IMR-90 (cell line): Measurements from ENCODE around the gene COX14. TPM values are rescaled to one million over a fixed set of nuclear protein-coding genes. Genes with fewer than 3 reads are reported as not detected.

Experiments
- ATAC-seq: fragments of 200-7000 bp; cut with Tn5 transposase; 2 replicates; pipeline ENCODE4 v1.9.1; 2020; ENCODE audit warnings: low read depth, mild to moderate bottlenecking, moderate library complexity
- BruUV-seq: library from RNA; stranded (reverse); fragments of 400-500 nt; replicated peaks from 2 replicates; lab custom pipeline; 2021; lab: Mats Ljungman, UMichigan
- CTCF ChIA-PET: fragments of 300-600 bp; formaldehyde crosslinking; extraction: SDS; loops from one replicate; lab custom pipeline; 2021; ENCODE audit warnings: antibody characterized with exemption; lab: Yijun Ruan, JAX
- POLR2A ChIA-PET: fragments of 300-600 bp; sonication (Branson Sonifier 250); formaldehyde crosslinking; loops from one replicate; lab custom pipeline; 2022; ENCODE audit warnings: antibody characterized with exemption; ENCODE audit not compliant: unreplicated experiment; lab: Charles Lee
- DNase-seq: peaks from one replicate; pipeline ENCODE4 v3.0.0; 2013
- H2AFZ ChIP-seq: replicated peaks from 2 replicates; pipeline ENCODE3; 2013; ENCODE audit warnings: low read length, mild to moderate bottlenecking; ENCODE audit not compliant: poor library complexity
- H2AK5ac ChIP-seq: 2 replicates; pipeline ENCODE4 v1.6.1; 2013; ENCODE audit warnings: low read depth, low read length, inconsistent platforms
- H2AK9ac ChIP-seq: replicated peaks from 2 replicates; pipeline ENCODE3; 2013; ENCODE audit warnings: mild to moderate bottlenecking, low read depth, low read length, moderate library complexity; ENCODE audit not compliant: poor library complexity
- H2BK120ac ChIP-seq: 2 replicates; pipeline ENCODE4 v1.6.1; 2013; ENCODE audit warnings: low read depth, low read length, inconsistent platforms
- H2BK15ac ChIP-seq: 3 replicates; pipeline ENCODE4 v1.6.1; 2013; ENCODE audit warnings: low read depth, low read length, inconsistent platforms
- H2BK20ac ChIP-seq: 2 replicates; pipeline ENCODE4 v1.6.1; 2013; ENCODE audit warnings: low read depth, mild to moderate bottlenecking, inconsistent platforms, low read length, moderate library complexity
- H2BK5ac ChIP-seq: 2 replicates; pipeline ENCODE4 v1.6.1; 2013; ENCODE audit warnings: mild to moderate bottlenecking, low read depth, low read length, inconsistent platforms; ENCODE audit not compliant: poor library complexity, severe bottlenecking
- H3K14ac ChIP-seq: replicated peaks from 2 replicates; pipeline ENCODE4 v1.6.1; 2013; ENCODE audit warnings: low read depth, low read length, inconsistent platforms
- H3K18ac ChIP-seq: 2 replicates; pipeline ENCODE4 v1.6.1; 2013; ENCODE audit warnings: low read depth, low read length, control low read depth
- H3K23ac ChIP-seq: 2 replicates; pipeline ENCODE4 v1.6.1; 2013; ENCODE audit warnings: low read depth, low read length, inconsistent platforms
- H3K27ac ChIP-seq: 2 replicates; pipeline ENCODE4 v1.5.1; 2013; ENCODE audit warnings: mild to moderate bottlenecking, control low read depth, low read length; ENCODE audit not compliant: insufficient read depth
- H3K27me3 ChIP-seq: 2 replicates; pipeline ENCODE4 v1.6.1; 2013; ENCODE audit warnings: low read length; ENCODE audit not compliant: control insufficient read depth, insufficient read depth
- H3K36me3 ChIP-seq: 2 replicates; pipeline ENCODE4 v1.6.1; 2013; ENCODE audit warnings: low read length, mixed read lengths; ENCODE audit not compliant: control insufficient read depth, insufficient read depth
- H3K4ac ChIP-seq: 2 replicates; pipeline ENCODE4 v1.6.1; 2013; ENCODE audit warnings: low read depth, low read length, inconsistent platforms
- H3K4me1 ChIP-seq: 2 replicates; pipeline ENCODE4 v1.6.1; 2013; ENCODE audit warnings: low read length, mixed read lengths; ENCODE audit not compliant: control insufficient read depth, insufficient read depth
- H3K4me2 ChIP-seq: 2 replicates; pipeline ENCODE4 v1.6.1; 2013; ENCODE audit warnings: low read depth, mild to moderate bottlenecking, control low read depth, low read length, moderate library complexity
- H3K4me3 ChIP-seq: 2 replicates; pipeline ENCODE4 v1.5.1; 2013; ENCODE audit warnings: low read depth, mild to moderate bottlenecking, control low read depth, low read length, moderate library complexity; ENCODE audit not compliant: insufficient read depth
- H3K56ac ChIP-seq: 2 replicates; pipeline ENCODE4 v1.6.1; 2013; ENCODE audit warnings: low read length, inconsistent platforms; ENCODE audit not compliant: insufficient read depth; ENCODE audit errors: extremely low read depth
- H3K79me1 ChIP-seq, 2 experiments: 2 replicates each; pipeline ENCODE4 v1.6.1; 2013; ENCODE audit warnings: low read length in 2 of 2, inconsistent platforms in 1 of 2, low read depth in 1 of 2
- H3K9ac ChIP-seq: 2 replicates; pipeline ENCODE4 v1.6.1; 2013; ENCODE audit warnings: low read depth, low read length, control low read depth
- H3K9me1 ChIP-seq: 2 replicates; pipeline ENCODE4 v1.6.1; 2013; ENCODE audit warnings: low read length, inconsistent platforms; ENCODE audit not compliant: insufficient read depth
- H3K9me3 ChIP-seq: 2 replicates; pipeline ENCODE4 v1.6.1; 2013; ENCODE audit warnings: low read length; ENCODE audit not compliant: control insufficient read depth, insufficient read depth
- H4K20me1 ChIP-seq: 2 replicates; pipeline ENCODE4 v1.6.1; 2013; ENCODE audit warnings: low read length, inconsistent platforms; ENCODE audit not compliant: insufficient read depth
- H4K5ac ChIP-seq: 2 replicates; pipeline ENCODE4 v1.6.1; 2013; ENCODE audit warnings: mild to moderate bottlenecking, low read depth, low read length, control low read depth
- H4K8ac ChIP-seq, 2 experiments: 2 replicates each; pipeline ENCODE4 v1.6.1; 2013; ENCODE audit warnings: low read depth in 2 of 2, low read length in 2 of 2, control low read depth in 1 of 2, inconsistent platforms in 1 of 2
- H4K91ac ChIP-seq: 2 replicates; pipeline ENCODE4 v1.6.1; 2013; ENCODE audit warnings: low read depth, low read length, inconsistent platforms; ENCODE audit not compliant: insufficient read depth
- BHLHE40 ChIP-seq: fragments of 150-350 bp; IDR thresholded peaks from 2 replicates; pipeline ENCODE4 v1.6.1; 2016; ENCODE audit warnings: mild to moderate bottlenecking, low read depth, low read length
- CEBPB ChIP-seq: IDR thresholded peaks from 2 replicates; pipeline ENCODE4 v1.6.1; 2012; ENCODE audit warnings: low read depth, low read length, improper control_type of control experiment
- CHD1 ChIP-seq: IDR thresholded peaks from 2 replicates; pipeline ENCODE4 v1.6.1; 2012; ENCODE audit warnings: low read depth, low read length, improper control_type of control experiment
- FOS ChIP-seq: fragments of 150-350 bp; IDR thresholded peaks from 2 replicates; pipeline ENCODE4 v1.6.1; 2016; ENCODE audit warnings: low read depth, low read length
- MAFK ChIP-seq: IDR thresholded peaks from 2 replicates; pipeline ENCODE4 v1.6.1; 2012; ENCODE audit warnings: low read depth, low read length, improper control_type of control experiment
- MAZ ChIP-seq: IDR thresholded peaks from 2 replicates; pipeline ENCODE4 v1.6.1; 2012; ENCODE audit warnings: low read depth, mild to moderate bottlenecking, low read length, improper control_type of control experiment, moderate library complexity, borderline replicate concordance
- NFE2L2 ChIP-seq: fragments of 150-350 bp; IDR thresholded peaks from 2 replicates; pipeline ENCODE4 v1.6.1; 2016; ENCODE audit warnings: low read depth, mild to moderate bottlenecking, low read length
- RAD21 ChIP-seq: IDR thresholded peaks from 2 replicates; pipeline ENCODE4 v1.6.1; 2012; ENCODE audit warnings: low read length, improper control_type of control experiment
- RCOR1 ChIP-seq: IDR thresholded peaks from 2 replicates; pipeline ENCODE4 v1.6.1; 2012; ENCODE audit warnings: mild to moderate bottlenecking, low read length, improper control_type of control experiment; ENCODE audit not compliant: insufficient replicate concordance
- RFX5 ChIP-seq: IDR thresholded peaks from 2 replicates; pipeline ENCODE4 v1.8.0; 2012; ENCODE audit warnings: low read depth, mild to moderate bottlenecking, low read length, moderate library complexity
- SMC3 ChIP-seq: fragments of 150-350 bp; IDR thresholded peaks from 2 replicates; pipeline ENCODE4 v1.6.1; 2016; ENCODE audit warnings: low read depth, mild to moderate bottlenecking, antibody characterized with exemption, low read length, moderate library complexity
- WGBS, 2 experiments: methylation state at CpG; one replicate each; pipeline versions ENCODE4 v1.1.5 to v1.1.7; 2013; ENCODE audit warnings: missing lambda C conversion rate in 2 of 2; ENCODE audit not compliant: insufficient read length in 1 of 2; ENCODE audit errors: extremely low coverage in 2 of 2; 5-methylcytosine and 5-hydroxymethylcytosine counted together
- dilution Hi-C: fragments of 300-500 bp; cut with HindIII; formaldehyde crosslinking; loops from one replicate; pipeline ENCODE4 v1.14.3; 2018; ENCODE audit warnings: low sequenced_read_pairs; ENCODE audit not compliant: unreplicated experiment
- in situ Hi-C: fragments of 300-500 bp; cut with MboI; formaldehyde crosslinking; loops from 3 replicates; pipeline ENCODE4 v1.14.3; 2019; ENCODE audit warnings: low sequenced_read_pairs, inconsistent platforms, mixed read lengths
- intact Hi-C: fragments of 100-400 bp; cut with micrococcal nuclease; formaldehyde crosslinking; loops from 2 replicates; pipeline ENCODE4 v1.10.0; 2022
- polyA plus RNA-seq, 3 experiments: library from polyadenylated mRNA; depleted of rRNA; stranded (reverse); fragments of >200 nt; gene quantifications; 2 replicates each; pipeline ENCODE4 v1.2.3, GENCODE V29; 2012; ENCODE audit warnings: low replicate concordance in 1 of 3
- total RNA-seq: library from RNA; depleted of rRNA; stranded (reverse); fragments of >200 nt; gene quantifications from 2 replicates; pipeline ENCODE4 v1.2.3, GENCODE V29; 2012
- TF ChIP-seq, protein P1 (sequence below): conservative IDR thresholded peaks from 2 replicates; pipeline ENCODE4 v1.5.1; 2012; ENCODE audit warnings: mild to moderate bottlenecking, low read depth, low read length, improper control_type of control experiment
- TF ChIP-seq, protein P2 (sequence below): fragments of 150-350 bp; IDR thresholded peaks from 2 replicates; pipeline ENCODE4 v1.6.1; 2017; ENCODE audit warnings: mild to moderate bottlenecking, antibody characterized with exemption, low read length, low read depth

COX14 gene
- total and polyA plus RNA-seq, 2 of the 4 experiments (the other 2 are of a cell fraction) = 30.8 to 81.8 TPM

DNA sequence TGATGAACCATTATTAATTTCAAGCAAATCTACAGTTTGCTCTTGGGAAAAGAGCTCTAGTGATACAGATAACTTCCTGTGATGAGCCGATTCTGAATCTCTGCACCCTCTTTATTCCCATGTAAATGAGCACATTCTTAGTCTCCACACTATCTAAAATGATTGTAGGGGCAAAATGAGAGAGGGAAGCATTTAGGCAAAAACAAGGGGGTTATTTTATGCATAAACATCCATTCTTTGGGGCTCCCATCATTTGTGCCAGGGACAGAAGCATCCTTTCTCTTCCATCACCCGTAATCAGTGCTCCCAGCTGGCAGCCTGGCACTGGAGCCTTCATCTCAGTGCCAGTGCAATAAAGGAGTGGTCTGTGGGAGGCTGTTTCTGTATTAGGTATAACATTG lies 9.9 kb upstream of the COX14 start:
- no peak overlapping the region for H2BK5ac ChIP-seq
- no CpG with 5 or more reads among the region's 2 CpGs for whole genome bisulfite sequencing, 2 experiments
- H2BK120ac ChIP-seq = no peak overlapping the region
- ChIA-PET POLR2A (no interaction called here), CTCF (interaction anchor here (0.8 to 1.4 kb wide), 2 partner anchors 10 to 17 kb away, joined by 3 to 4 read pairs; partner anchors contain the start of genes COX14 and SMARCD1)
- no peak overlapping the region for H2BK20ac ChIP-seq
- H3K4me2 ChIP-seq = no peak overlapping the region
- no peak for DNase-seq
- H4K91ac ChIP-seq = no peak overlapping the region
- H3K36me3 ChIP-seq = peaks cover 30% of the 10 kb centered on the region
- intact Hi-C loops (no loop called here), dilution Hi-C loops (no loop called here), in situ Hi-C loops (no loop called here)
- H3K23ac ChIP-seq = no peak overlapping the region
- no peak for TF ChIP-seq RAD21
- TF ChIP-seq, protein P1, sequence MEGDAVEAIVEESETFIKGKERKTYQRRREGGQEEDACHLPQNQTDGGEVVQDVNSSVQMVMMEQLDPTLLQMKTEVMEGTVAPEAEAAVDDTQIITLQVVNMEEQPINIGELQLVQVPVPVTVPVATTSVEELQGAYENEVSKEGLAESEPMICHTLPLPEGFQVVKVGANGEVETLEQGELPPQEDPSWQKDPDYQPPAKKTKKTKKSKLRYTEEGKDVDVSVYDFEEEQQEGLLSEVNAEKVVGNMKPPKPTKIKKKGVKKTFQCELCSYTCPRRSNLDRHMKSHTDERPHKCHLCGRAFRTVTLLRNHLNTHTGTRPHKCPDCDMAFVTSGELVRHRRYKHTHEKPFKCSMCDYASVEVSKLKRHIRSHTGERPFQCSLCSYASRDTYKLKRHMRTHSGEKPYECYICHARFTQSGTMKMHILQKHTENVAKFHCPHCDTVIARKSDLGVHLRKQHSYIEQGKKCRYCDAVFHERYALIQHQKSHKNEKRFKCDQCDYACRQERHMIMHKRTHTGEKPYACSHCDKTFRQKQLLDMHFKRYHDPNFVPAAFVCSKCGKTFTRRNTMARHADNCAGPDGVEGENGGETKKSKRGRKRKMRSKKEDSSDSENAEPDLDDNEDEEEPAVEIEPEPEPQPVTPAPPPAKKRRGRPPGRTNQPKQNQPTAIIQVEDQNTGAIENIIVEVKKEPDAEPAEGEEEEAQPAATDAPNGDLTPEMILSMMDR = no peak
- TF ChIP-seq FOS = no peak
- TF ChIP-seq, protein P2, sequence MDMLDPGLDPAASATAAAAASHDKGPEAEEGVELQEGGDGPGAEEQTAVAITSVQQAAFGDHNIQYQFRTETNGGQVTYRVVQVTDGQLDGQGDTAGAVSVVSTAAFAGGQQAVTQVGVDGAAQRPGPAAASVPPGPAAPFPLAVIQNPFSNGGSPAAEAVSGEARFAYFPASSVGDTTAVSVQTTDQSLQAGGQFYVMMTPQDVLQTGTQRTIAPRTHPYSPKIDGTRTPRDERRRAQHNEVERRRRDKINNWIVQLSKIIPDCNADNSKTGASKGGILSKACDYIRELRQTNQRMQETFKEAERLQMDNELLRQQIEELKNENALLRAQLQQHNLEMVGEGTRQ = no peak
- no peak for TF ChIP-seq MAFK
- TF ChIP-seq RCOR1 = no peak
- no peak for TF ChIP-seq SMC3
- TF ChIP-seq MAZ = no peak
- TF ChIP-seq RFX5 = no peak
- no peak for TF ChIP-seq CHD1
- no peak for TF ChIP-seq NFE2L2
- no peak for TF ChIP-seq CEBPB
- no peak for TF ChIP-seq BHLHE40
- no peak overlapping the region for H3K18ac ChIP-seq
- BruUV-seq = no TSS peak
- H3K4me1 ChIP-seq = no peaks in the 10 kb centered on the region
- H3K9me1 ChIP-seq = no peaks in the 10 kb centered on the region
- H4K20me1 ChIP-seq = 0 out of 2 replicates have a peak, but pooled peaks cover 5% of the 10 kb centered on the region
- H4K5ac ChIP-seq = no peak overlapping the region
- H3K56ac ChIP-seq = no peak overlapping the region
- H3K9ac ChIP-seq = no peak overlapping the region
- no peaks in the 10 kb centered on the region for H3K9me3 ChIP-seq
- H4K8ac ChIP-seq = no peak overlapping the region
- peaks cover 4% of the 10 kb centered on the region; the same call in 1 of the 2 replicates for H3K27me3 ChIP-seq
- no peak overlapping the region for H2AFZ ChIP-seq
- H3K4me3 ChIP-seq = no peak overlapping the region
- ATAC-seq = no peak
- no peak overlapping the region for H2AK9ac ChIP-seq
- H3K4ac ChIP-seq = no peak overlapping the region
- H2AK5ac ChIP-seq = no peak overlapping the region
- no peak overlapping the region for H3K14ac ChIP-seq
- H3K27ac ChIP-seq = no peak overlapping the region
- H3K79me1 ChIP-seq = peaks cover 0 to 15% of the 10 kb centered on the region in 2 experiments; a peak in 1 of 4 replicates
- H2BK15ac ChIP-seq = no peak overlapping the region
